Measurements from ENCODE around the gene CCDC197. TPM values are rescaled to one million over a fixed set of nuclear protein-coding genes. Genes with fewer than 3 reads are reported as not detected.

CCDC197 gene
- polyA plus RNA-seq, 1 donor from 2014 or later = not detected

- H3K27me3 ChIP-seq (ENCODE audit: insufficient read depth, low read depth, low read length) = no peaks in the 10 kb centered on the region
- H3K4me2 ChIP-seq (ENCODE audit: low read length) = no peak overlapping the region
- H3K9me2 ChIP-seq (ENCODE audit: insufficient read depth, low read length) = no peaks in the 10 kb centered on the region
- no peaks in the 10 kb centered on the region for H3F3A ChIP-seq (ENCODE audit: insufficient read depth, low read length, poor library complexity, severe bottlenecking)
- H3K79me2 ChIP-seq (replicated peaks; ENCODE audit: insufficient read depth, low read length) = no peaks in the 10 kb centered on the region
- no peaks in the 10 kb centered on the region for H4K20me1 ChIP-seq (ENCODE audit: insufficient read depth)
- H3K4me3 ChIP-seq (ENCODE audit: low read length) = no peak overlapping the region
- no peak overlapping the region for H3K27ac ChIP-seq (ENCODE audit: low read length)
- no peaks in the 10 kb centered on the region for H3K36me3 ChIP-seq (ENCODE audit: insufficient read depth, low read length)
- H2AFZ ChIP-seq (ENCODE audit: low read depth, low read length) = no peak overlapping the region
- TF ChIP-seq TAF1 (IDR thresholded peaks at IDR 0.05; ENCODE audit: low read depth) (no peak), EZH2 (IDR thresholded peaks at IDR 0.05; ENCODE audit: borderline replicate concordance, insufficient read depth, low read length, poor library complexity, severe bottlenecking) (no peak), CTCF (IDR thresholded peaks at IDR 0.05; ENCODE audit: poor library complexity, severe bottlenecking) (no peak), RAD21 (conservative IDR thresholded peaks at IDR 0.05) (no peak), REST (IDR thresholded peaks at IDR 0.05; ENCODE audit: borderline replicate concordance) (no peak)
- no peaks in the 10 kb centered on the region for H3K9me3 ChIP-seq (ENCODE audit: low read length)
- no peak overlapping the region for H3K9ac ChIP-seq (ENCODE audit: low read length)
These were observed 19.9 kb upstream of the CCDC197 start for GRCh38 chr14:93977171-93977570.

GRCh38 chr14:93977790-93978581 lies 19.1 kb upstream of the CCDC197 start:
- Histone ChIP-seq H3K4me2 (ENCODE audit: low read length) (no peak overlapping the region), H2AFZ (ENCODE audit: low read depth, low read length) (no peak overlapping the region), H3K27ac (ENCODE audit: low read length) (no peak overlapping the region), H3K9ac (ENCODE audit: low read length) (no peak overlapping the region), H3K4me3 (ENCODE audit: low read length) (no peak overlapping the region), H3K9me2 (ENCODE audit: insufficient read depth, low read length) (no peaks in the 10 kb centered on the region), H3K27me3 (ENCODE audit: insufficient read depth, low read depth, low read length) (no peaks in the 10 kb centered on the region), H3K79me2 (replicated peaks; ENCODE audit: insufficient read depth, low read length) (no peaks in the 10 kb centered on the region), H3K36me3 (ENCODE audit: insufficient read depth, low read length) (no peaks in the 10 kb centered on the region), H4K20me1 (ENCODE audit: insufficient read depth) (no peaks in the 10 kb centered on the region), H3K9me3 (ENCODE audit: low read length) (no peaks in the 10 kb centered on the region), H3F3A (ENCODE audit: insufficient read depth, low read length, poor library complexity, severe bottlenecking) (no peaks in the 10 kb centered on the region)
- no peak for TF ChIP-seq REST (IDR thresholded peaks at IDR 0.05; ENCODE audit: borderline replicate concordance)
- no peak for TF ChIP-seq RAD21 (conservative IDR thresholded peaks at IDR 0.05)
- no peak for TF ChIP-seq TAF1 (IDR thresholded peaks at IDR 0.05; ENCODE audit: low read depth)
- no peak for TF ChIP-seq SMC3 (conservative IDR thresholded peaks at IDR 0.05; ENCODE audit: poor library complexity)
- no peak for TF ChIP-seq EP300 (conservative IDR thresholded peaks at IDR 0.05; ENCODE audit: poor library complexity, severe bottlenecking)
- TF ChIP-seq EZH2 (IDR thresholded peaks at IDR 0.05; ENCODE audit: borderline replicate concordance, insufficient read depth, low read length, poor library complexity, severe bottlenecking) = no peak
- TF ChIP-seq POLR2AphosphoS5 (IDR thresholded peaks at IDR 0.05) = no peak
- no peak for TF ChIP-seq CTCF (IDR thresholded peaks at IDR 0.05; ENCODE audit: poor library complexity, severe bottlenecking)
- TF ChIP-seq MXI1 (conservative IDR thresholded peaks at IDR 0.05; ENCODE audit: poor library complexity, severe bottlenecking) = no peak

Data from neural cell (in vitro differentiated cells).